ENCODE measurements around the gene MAD2L1BP.
A peak's percentile ranks its signal among the peaks of the same experiment; 100 is the strongest.

MAD2L1BP gene

DNA sequence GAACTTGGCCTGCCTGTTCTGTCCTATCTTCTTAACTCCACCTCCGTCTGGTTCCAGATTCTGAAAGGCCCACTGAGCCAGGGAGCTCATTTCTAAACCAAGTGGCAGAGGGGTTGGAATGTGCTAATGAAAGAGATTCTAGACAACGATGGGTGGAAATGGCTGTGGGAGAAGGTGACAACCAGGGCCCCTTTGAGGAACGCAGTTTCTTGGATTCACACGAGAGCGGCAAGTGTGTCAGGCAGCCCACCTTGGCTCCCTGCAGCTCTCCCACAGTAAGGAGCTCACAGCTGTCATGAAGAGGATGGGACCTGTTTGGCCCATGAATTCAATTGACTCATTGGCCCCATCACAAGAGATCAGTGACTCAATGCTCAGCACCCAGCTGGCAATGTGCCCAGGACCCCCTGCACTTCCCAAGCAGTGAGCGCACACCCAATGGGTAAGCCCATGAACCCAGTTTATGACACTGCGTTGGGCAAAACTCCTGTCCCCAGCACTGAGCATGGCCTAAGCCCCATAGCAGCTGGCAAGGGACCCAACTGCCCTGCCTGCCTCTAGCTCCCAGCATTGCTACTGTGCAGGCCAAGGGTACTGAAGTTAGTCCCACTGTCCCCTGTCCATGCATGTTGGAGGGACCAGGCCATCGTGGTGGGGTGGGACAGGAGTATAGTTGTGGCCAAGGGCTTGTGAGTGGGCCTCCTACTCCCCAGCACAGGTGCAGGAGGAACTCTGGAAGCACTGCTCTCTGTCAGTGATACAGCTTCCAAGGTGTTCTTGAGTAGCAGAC is 35.6 kb downstream of the MAD2L1BP start:
- H3K27ac ChIP-seq: peak overlapping the region in 1 of 2 donors; percentile 59
- no peak for DNase-seq (ENCODE audit: low spot score)
- H3K4me3 ChIP-seq: no peak overlapping the region
- TF ChIP-seq, protein P1, sequence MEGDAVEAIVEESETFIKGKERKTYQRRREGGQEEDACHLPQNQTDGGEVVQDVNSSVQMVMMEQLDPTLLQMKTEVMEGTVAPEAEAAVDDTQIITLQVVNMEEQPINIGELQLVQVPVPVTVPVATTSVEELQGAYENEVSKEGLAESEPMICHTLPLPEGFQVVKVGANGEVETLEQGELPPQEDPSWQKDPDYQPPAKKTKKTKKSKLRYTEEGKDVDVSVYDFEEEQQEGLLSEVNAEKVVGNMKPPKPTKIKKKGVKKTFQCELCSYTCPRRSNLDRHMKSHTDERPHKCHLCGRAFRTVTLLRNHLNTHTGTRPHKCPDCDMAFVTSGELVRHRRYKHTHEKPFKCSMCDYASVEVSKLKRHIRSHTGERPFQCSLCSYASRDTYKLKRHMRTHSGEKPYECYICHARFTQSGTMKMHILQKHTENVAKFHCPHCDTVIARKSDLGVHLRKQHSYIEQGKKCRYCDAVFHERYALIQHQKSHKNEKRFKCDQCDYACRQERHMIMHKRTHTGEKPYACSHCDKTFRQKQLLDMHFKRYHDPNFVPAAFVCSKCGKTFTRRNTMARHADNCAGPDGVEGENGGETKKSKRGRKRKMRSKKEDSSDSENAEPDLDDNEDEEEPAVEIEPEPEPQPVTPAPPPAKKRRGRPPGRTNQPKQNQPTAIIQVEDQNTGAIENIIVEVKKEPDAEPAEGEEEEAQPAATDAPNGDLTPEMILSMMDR (IDR thresholded peaks at IDR 0.05): no peak

DNA sequence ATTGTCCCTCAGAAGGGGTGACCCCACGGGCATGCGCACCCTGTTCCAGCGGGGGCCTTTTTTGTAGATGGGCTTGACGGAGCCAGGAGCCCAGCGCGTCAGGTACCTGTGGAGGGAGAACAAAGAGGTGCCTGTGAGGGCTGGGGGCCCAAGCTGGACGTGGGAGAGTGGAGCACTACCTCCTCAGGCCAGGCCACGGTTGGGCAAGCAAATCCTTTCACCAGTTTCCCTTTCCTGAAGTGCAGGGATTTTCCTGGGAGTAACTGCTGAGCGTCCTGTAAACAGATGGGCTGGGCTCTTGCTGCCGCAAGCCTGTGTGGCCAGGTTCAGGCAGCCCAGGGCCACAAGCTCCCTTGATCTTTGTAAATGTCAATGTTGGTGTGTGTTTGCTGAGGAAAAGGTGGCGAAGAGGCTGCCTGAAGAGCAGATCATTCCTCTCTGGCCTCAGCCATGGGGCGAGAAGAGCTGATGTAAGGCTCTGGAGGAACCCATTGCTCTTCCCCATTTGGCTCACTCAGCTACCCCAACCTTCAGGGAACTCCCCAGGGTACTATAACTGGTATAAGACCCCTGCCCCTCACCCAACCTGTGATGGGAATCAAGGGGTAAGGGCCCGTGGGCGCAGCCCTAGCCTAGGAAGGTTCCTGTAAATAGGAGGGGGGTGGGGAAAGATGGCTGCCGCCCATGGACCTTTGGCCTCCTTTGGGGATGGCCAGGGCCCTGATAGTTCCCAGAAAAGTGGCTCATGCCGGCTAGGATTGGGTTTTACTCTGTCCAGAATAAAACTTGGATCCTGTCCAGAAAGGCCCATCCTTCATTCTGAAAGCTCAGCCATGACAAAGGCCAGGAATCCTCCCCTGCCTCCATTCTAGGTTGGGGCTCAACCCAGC is 36.4 kb downstream of the MAD2L1BP start:
- Histone ChIP-seq H3K4me3 (no peak overlapping the region), H3K27ac (peak overlapping the region in 1 of 2 donors; percentile 30)
- TF ChIP-seq, protein P1 (IDR thresholded peaks at IDR 0.05): no peak
- no peak for DNase-seq (ENCODE audit: low spot score)

DNA sequence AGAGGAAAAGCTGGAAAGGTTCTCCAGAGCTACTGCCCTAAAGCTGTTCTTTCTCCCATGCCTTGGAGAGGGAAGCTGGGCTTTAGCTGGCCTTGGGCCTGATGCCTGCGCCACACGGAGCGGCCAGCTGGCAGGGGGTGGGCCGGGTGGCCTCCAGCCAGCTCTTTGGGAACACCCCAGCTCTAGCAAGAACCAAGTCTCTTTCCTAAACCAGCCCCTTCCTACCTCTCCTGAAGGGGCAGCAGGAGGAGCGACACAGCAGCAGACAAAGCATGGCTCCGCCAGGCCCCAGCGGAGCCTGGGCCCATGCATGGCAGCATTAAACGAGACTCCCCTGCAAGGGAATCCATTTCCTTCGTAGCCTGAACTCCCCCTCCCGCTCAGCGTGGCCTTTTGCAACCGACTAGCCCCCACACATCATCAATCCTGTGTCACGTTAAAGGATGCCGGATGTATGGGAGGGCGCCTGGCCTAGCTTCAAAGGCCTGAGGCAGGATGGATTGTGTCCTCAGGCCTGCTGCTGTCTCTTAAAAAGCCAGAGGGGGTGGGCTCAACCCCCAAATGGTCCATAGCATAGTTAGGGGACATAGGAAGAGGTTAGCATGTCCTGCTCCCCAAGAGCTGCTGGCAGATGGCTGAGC is 37.9 kb downstream of the MAD2L1BP start:
- no peak for DNase-seq (ENCODE audit: low spot score)
- peak overlapping the region in 1 of 2 donors; percentile 51 for H3K27ac ChIP-seq
- no peak overlapping the region for H3K4me3 ChIP-seq
- TF ChIP-seq, protein P1 (IDR thresholded peaks at IDR 0.05): no peak

DNA sequence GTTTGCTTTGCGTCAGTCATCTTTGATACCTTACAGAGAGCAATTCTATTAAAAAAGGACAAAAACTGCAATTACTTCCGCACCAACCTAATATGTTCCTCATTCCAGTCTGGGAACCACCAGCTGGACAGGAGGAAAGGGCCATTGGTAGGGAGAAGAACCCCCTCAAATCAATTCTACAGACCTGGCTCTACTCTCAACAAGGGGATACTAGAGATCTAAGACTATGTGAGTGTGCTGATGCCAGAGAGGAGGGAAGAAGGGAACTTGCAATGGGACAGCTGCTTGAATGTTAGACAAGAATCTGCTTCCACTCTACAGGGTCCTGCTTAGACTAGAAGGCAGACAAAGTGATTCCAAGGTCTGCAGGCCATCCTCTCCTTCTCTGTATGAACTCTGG is 38.7 kb downstream of the MAD2L1BP start:
- DNase-seq (ENCODE audit: low spot score): no peak
- Histone ChIP-seq H3K4me3 (no peak overlapping the region), H3K27ac (no peak overlapping the region)
- TF ChIP-seq, protein P1 (IDR thresholded peaks at IDR 0.05): no peak

DNA sequence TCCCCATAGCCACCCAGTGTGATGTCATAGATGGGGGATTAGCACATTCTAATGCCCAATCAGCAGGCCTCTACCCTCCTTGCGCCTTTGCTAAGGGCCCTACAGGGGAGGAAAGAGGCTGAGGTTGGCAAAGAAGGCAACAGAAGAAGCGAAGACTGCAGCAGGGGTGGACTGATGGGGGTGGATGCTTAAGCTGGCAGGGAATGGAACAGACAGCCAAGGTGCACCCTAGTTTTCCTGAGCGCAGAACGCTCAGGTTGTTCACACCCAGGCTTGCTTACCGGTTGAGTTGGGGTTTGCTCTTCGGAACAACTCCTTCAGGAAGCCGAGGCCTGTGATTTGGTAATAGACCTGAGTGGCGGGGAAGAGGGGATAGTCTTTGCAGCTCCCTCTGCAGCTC is 39.3 kb downstream of the MAD2L1BP start:
- no peak overlapping the region for H3K4me3 ChIP-seq
- no peak for DNase-seq (ENCODE audit: low spot score)
- TF ChIP-seq, protein P1 (IDR thresholded peaks at IDR 0.05): no peak
- H3K27ac ChIP-seq: no peak overlapping the region

DNA sequence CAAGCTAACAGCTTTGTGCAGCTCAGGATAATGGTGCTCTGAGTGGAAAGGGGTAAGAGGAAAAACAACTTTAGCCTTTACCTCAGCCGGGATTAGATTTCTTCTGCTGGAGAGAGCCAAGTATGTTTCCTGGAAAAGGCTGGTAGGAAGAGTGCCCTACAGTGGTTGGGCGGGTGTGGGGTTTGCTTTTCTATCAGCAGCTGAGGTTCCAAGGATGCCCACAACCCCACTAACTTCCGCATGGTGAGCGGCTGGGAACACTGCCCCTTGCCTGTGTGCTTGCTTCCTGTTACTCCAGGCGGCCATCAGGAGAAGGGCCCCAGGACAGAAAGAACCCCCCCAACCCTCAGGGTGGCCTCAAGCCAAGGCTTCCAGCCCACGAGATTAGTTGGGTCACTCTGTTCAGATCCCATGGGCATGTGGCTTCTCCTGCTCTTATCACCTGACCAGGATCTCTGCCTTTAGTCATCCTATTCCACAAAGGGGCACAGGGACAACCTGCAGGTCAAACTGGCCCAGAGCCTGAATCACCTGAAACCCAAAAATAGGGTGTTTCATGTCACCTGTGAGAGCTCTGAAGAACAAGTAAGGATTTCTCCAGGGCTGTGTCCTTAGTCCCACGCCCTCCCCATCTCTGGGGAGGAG is 41.4 kb downstream of the MAD2L1BP start:
- no peak for DNase-seq (ENCODE audit: low spot score)
- H3K4me3 ChIP-seq: no peak overlapping the region
- no peak overlapping the region for H3K27ac ChIP-seq

More for the DNA sequence above, 41.4 kb downstream of the MAD2L1BP start:
- TF ChIP-seq, protein P1 (IDR thresholded peaks at IDR 0.05): no peak

Measured in coronary artery (tissue), 2 donors.